GM12875 (cell line): Measurements from ENCODE around the gene PIK3C2G.
"Not testable (repeated sequence)": the region's sequence is repeated elsewhere in the genome, so short reads cannot be mapped to it uniquely, and the experiment has no call there.

Source experiments
- H3K4me3 ChIP-seq: one replicate; pipeline ENCODE4 v1.5.1; 2011; ENCODE audit warnings: low read depth, low read length, control low read depth
- CTCF ChIP-seq: IDR thresholded peaks from 2 replicates; pipeline ENCODE4 v1.5.1; 2011; ENCODE audit warnings: low read depth, mild to moderate bottlenecking, control low read depth, inconsistent platforms, low read length, moderate library complexity, borderline replicate concordance; ENCODE audit not compliant: insufficient read depth

Gene PIK3C2G

GRCh38 chr12:18521461-18521860 lies 260.1 kb downstream of the PIK3C2G start:
- no peak for TF ChIP-seq CTCF

DNA sequence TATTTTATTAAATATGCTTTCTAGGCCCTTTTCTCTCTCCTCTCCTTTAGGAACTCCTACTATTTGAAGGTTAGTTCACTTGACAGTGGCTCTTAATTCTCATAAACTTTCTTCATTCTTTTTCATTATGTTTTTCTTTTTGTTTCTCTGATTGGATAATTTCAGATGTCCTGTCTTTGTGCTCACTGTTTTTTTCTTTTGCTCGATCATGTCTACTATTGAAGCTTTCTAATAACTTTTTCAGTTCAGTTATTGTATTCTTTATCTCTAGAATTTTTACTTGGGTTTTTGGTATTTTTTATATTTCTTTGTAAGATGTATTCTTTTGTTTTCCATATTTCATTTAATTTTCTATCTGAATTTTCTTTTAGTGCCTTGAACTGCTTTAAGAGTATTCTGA lies 261.5 kb downstream of the PIK3C2G start:
- no peak for TF ChIP-seq CTCF
- H3K4me3 ChIP-seq, result no peak overlapping the region

More at GRCh38 chr12:18521461-18521860, 260.1 kb downstream of the PIK3C2G start:
- no peak overlapping the region for H3K4me3 ChIP-seq

- H3K4me3 ChIP-seq, result not testable (repeated sequence)
Observed at GRCh38 chr12:18542497-18542896, 281.2 kb downstream of the PIK3C2G start.

DNA sequence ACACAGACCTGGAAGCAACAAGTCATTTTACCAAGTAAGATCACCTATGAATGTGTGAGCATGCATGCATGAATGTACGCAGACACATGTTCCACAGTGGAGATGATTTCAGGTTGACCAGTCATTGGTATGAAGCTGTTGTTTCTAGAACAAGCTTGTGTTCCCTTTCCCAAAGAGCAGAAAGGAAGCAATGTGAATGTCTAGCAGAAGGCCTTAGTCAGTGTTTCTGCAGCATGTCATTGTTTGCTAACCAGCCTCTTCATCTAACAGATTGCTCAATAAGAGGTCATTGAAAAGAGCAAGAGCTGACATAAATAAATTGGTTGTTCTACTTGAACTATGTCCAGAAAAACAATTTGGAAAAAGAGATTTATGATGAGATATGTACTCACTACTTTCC lies 285.1 kb downstream of the PIK3C2G start:
- no peak overlapping the region for H3K4me3 ChIP-seq
- no peak for TF ChIP-seq CTCF

DNA sequence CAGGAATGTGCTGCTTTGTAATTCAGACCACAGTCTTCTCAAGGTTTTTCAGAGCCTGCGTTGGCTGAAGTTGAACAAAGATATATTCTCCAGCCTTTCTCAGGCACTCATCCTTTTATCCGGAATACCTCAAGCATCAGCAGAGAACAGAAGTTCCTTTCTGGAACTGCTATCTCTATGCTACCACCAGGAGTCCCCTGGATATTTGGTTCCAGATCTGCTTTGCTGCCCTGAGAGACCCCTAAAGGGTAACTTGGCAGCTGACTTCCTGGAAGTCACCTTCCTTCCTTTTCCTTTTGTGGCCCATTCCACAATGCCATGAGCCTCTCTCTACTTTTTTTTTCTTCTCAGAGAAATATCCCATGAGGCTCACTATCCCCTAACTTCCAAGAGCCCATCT lies 288.3 kb downstream of the PIK3C2G start:
- no peak for TF ChIP-seq CTCF

GRCh38 chr12:18551106-18551505 lies 289.8 kb downstream of the PIK3C2G start:
- no peak for TF ChIP-seq CTCF
- H3K4me3 ChIP-seq, result no peak overlapping the region

More for the DNA sequence above, 288.3 kb downstream of the PIK3C2G start:
- H3K4me3 ChIP-seq, result no peak overlapping the region

DNA sequence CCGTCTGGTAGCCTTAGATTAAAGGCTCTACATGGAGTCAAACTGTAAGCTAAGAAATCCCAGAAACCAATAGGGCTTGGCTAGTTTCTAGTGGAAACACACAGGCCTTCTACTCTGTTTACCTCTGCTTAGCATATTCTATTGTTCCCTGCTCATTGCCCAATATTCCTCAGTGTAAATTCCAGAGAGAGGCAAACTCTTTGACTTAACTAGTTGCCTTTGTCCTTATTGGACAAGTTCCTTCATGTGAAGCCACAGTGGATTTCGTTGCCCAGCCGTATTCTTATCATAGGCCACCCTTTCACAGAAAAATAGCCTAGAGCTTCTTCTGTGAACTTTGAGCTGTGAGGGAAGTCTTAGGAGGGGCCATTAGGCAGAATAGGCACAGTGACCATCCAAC lies 290.4 kb downstream of the PIK3C2G start:
- H3K4me3 ChIP-seq, result no peak overlapping the region
- no peak for TF ChIP-seq CTCF

GRCh38 chr12:18552829-18553228 lies 291.5 kb downstream of the PIK3C2G start:
- no peak overlapping the region for H3K4me3 ChIP-seq
- TF ChIP-seq CTCF, result no peak
